ENCODE data around the gene CUX1. TPM values are rescaled to one million over a fixed set of nuclear protein-coding genes. Genes with fewer than 3 reads are reported as not detected.

Gene CUX1
- total RNA-seq, 4 donors from 2014 or later, result 52.5 to 93.6 (median 63.7) TPM

DNA sequence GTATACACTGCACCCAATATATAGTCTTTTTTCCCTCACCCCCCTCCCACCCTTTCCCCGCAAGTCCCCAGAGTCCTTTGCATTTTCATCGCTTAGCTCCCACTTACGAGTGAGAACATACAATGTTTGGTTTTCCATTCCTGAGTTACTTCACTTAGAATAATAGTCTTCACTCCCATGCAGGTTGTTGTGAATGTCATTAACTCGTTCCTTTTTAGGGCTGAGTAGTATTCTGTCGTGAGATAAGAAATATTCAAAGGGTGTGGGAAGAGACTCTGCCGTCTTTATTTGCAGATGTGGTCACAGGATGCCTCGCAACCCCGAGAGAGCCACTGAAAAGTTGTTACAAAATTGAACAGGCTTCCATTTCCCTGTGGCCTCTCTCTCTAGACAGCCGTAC lies 331.4 kb downstream of the CUX1 start:
- no peak overlapping the region for H3K27ac ChIP-seq
- no peaks in the 10 kb centered on the region for H3K36me3 ChIP-seq
- WGBS, result 96% methylated on average over 9 of the region's 9 CpGs
- H3K9me3 ChIP-seq, result no peaks in the 10 kb centered on the region
- peaks cover 10% of the 10 kb centered on the region for H3K4me1 ChIP-seq
- H3K4me3 ChIP-seq, result no peak overlapping the region
- H3K27me3 ChIP-seq, result no peaks in the 10 kb centered on the region
- no peak for DNase-seq (ENCODE audit: low spot score in 2 of 2)
- TF ChIP-seq POLR2A (IDR thresholded peaks at IDR 0.05), result no peak
- no peak for TF ChIP-seq EP300 (IDR thresholded peaks at IDR 0.05)
- TF ChIP-seq POLR2AphosphoS5 (IDR thresholded peaks at IDR 0.05), result no peak
- TF ChIP-seq, protein P1, sequence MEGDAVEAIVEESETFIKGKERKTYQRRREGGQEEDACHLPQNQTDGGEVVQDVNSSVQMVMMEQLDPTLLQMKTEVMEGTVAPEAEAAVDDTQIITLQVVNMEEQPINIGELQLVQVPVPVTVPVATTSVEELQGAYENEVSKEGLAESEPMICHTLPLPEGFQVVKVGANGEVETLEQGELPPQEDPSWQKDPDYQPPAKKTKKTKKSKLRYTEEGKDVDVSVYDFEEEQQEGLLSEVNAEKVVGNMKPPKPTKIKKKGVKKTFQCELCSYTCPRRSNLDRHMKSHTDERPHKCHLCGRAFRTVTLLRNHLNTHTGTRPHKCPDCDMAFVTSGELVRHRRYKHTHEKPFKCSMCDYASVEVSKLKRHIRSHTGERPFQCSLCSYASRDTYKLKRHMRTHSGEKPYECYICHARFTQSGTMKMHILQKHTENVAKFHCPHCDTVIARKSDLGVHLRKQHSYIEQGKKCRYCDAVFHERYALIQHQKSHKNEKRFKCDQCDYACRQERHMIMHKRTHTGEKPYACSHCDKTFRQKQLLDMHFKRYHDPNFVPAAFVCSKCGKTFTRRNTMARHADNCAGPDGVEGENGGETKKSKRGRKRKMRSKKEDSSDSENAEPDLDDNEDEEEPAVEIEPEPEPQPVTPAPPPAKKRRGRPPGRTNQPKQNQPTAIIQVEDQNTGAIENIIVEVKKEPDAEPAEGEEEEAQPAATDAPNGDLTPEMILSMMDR (IDR thresholded peaks at IDR 0.05), result no peak

DNA sequence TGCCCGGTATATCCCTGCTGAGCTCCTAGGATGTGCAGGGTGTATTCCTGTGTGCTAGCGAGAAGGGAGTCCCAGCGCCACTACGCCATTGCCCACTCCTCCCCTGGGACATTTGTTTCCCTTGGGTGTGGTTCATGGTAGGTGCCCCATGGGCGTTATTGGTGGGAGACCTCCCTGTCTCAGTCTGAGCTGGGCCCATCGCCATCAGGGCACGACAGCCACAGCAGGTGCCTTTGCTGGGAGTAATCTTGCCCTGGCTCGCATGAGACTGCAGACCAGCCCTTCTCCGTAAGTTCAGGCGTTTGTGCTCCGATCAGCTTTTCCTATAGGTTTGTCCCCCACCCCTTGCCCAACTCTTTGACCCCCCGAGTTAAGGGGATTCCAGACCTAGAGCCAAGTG lies 332.0 kb downstream of the CUX1 start:
- Histone ChIP-seq H3K27me3 (no peaks in the 10 kb centered on the region), H3K36me3 (no peaks in the 10 kb centered on the region), H3K4me3 (no peak overlapping the region), H3K27ac (no peak overlapping the region), H3K9me3 (no peaks in the 10 kb centered on the region), H3K4me1 (peaks cover 10% of the 10 kb centered on the region)
- 80% methylated on average over 8 of the region's 12 CpGs for WGBS
- TF ChIP-seq EP300 (IDR thresholded peaks at IDR 0.05), result no peak
- TF ChIP-seq POLR2A (IDR thresholded peaks at IDR 0.05), result no peak
- no peak for DNase-seq (ENCODE audit: low spot score in 2 of 2)

DNA sequence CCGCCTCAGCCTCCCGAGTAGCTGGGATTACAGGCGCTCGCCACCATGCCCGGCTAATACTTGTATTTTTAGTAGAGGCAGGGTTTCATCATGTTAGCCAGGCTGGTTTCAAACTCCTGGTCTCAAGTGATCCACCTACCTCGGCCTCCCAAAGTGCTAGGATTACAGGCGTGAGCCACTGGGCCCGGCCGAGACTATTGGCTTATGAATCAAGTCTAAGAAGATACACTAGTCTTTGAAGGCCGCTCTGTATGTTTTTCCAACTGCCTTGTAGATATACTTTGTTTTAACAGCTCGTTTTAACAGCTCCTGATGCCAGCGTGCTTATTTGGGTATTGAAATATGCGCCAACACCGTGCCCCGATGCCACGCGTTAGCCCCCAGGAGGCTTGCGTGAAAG lies 332.8 kb downstream of the CUX1 start:
- H3K9me3 ChIP-seq, result no peaks in the 10 kb centered on the region
- peaks cover 10% of the 10 kb centered on the region for H3K4me1 ChIP-seq
- no peaks in the 10 kb centered on the region for H3K36me3 ChIP-seq
- TF ChIP-seq POLR2AphosphoS5 (IDR thresholded peaks at IDR 0.05), result no peak
- TF ChIP-seq EP300 (IDR thresholded peaks at IDR 0.05), result no peak
- no peak for TF ChIP-seq POLR2A (IDR thresholded peaks at IDR 0.05)
- TF ChIP-seq, protein P1 (IDR thresholded peaks at IDR 0.05), result no peak
- H3K27ac ChIP-seq, result no peak overlapping the region
- no peak overlapping the region for H3K4me3 ChIP-seq
- H3K27me3 ChIP-seq, result no peaks in the 10 kb centered on the region
- DNase-seq (ENCODE audit: low spot score in 2 of 2), result no peak
- 90% methylated on average over 18 of the region's 18 CpGs for WGBS

DNA sequence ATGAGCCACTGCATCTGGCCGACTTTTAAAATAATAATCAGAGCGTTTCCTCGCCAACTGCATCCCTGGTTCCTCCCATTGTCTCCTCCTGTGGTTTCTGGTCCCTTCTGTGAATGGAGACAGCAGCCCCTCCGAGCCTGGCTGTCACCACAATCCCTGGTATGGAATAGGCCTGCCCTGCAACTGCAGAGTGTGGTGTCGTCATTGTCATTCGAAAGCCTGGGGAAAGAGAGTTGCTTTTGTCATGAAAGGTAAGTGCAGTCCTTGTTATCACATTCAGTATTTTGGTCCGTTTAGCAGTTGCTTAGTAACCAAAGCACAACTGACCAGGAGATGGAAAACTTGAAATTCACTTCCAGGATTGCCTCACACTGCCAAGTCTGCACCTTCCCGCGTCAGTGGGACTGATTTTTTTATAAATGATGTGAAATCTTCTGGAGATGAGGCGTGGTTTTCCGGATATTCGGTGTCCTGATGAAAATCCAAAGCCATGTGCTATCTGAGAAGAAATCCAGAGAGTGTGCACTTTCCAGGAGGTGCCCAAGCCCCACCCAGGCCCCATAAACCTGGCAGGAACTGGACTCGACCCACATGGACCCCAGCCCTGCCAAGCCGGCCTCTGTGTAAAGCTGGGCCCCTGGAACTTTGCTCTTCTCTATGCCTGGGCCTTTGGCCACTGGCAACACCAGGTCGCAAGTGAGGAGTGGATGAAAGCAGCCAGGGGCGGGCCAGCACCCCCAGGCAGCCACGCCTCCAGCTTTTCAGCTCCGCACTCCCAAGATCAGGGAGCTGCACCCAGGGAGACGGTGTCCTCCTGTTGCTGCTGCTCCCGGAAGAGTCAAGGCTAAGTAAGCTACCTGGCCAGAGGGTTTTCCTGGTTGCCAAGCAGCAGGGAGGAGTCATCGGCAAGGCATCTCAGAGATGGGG lies 335.5 kb downstream of the CUX1 start:
- Histone ChIP-seq H3K9me3 (no peaks in the 10 kb centered on the region), H3K4me3 (no peak overlapping the region), H3K36me3 (no peaks in the 10 kb centered on the region), H3K4me1 (peaks cover 10% of the 10 kb centered on the region), H3K27me3 (no peaks in the 10 kb centered on the region), H3K27ac (no peak overlapping the region)
- 71% methylated on average over 15 of the region's 21 CpGs for WGBS
- TF ChIP-seq, protein P1 (IDR thresholded peaks at IDR 0.05), result no peak
- TF ChIP-seq POLR2A (IDR thresholded peaks at IDR 0.05) (no peak), EP300 (IDR thresholded peaks at IDR 0.05) (no peak), POLR2AphosphoS5 (IDR thresholded peaks at IDR 0.05) (no peak)
- no peak for DNase-seq (ENCODE audit: low spot score in 2 of 2)

DNA sequence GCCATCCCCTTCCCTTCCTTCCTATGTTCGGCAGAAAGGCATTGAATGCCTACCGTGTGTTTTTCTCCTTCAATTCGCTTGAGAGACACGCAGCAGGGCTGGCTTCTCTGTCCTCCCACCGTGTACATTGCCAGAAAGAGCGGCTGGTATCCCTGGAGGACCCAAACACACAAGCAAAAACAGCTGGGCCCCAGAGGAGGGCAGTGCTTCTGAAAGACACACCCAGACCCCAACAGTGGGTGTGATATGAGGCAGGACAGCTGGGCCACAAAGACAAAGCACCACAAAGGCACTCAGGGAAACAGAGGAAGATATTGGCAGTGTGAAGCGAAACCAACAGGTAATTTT lies 336.1 kb downstream of the CUX1 start:
- TF ChIP-seq POLR2AphosphoS5 (IDR thresholded peaks at IDR 0.05) (no peak), POLR2A (IDR thresholded peaks at IDR 0.05) (no peak), EP300 (IDR thresholded peaks at IDR 0.05) (no peak)
- TF ChIP-seq, protein P1 (IDR thresholded peaks at IDR 0.05), result no peak
- DNase-seq (ENCODE audit: low spot score in 2 of 2), result no peak
- 73% methylated on average over 7 of the region's 7 CpGs for WGBS
- H3K4me1 ChIP-seq, result peaks cover 10% of the 10 kb centered on the region
- no peaks in the 10 kb centered on the region for H3K36me3 ChIP-seq
- H3K27me3 ChIP-seq, result no peaks in the 10 kb centered on the region
- no peak overlapping the region for H3K4me3 ChIP-seq
- no peaks in the 10 kb centered on the region for H3K9me3 ChIP-seq
- no peak overlapping the region for H3K27ac ChIP-seq

All from suprapubic skin (tissue), 4 donors.